Gastrocnemius medialis (tissue), 4 donors: ENCODE data around the gene COLQ. TPM values are rescaled to one million over a fixed set of nuclear protein-coding genes. Genes with fewer than 3 reads are reported as not detected.

Experiments used
- ATAC-seq, 2 donors: fragments of 150-250 bp; one replicate each; pipeline ENCODE4 v1.9.1; 2016
- DNase-seq, 2 donors: peaks; one replicate each; pipeline ENCODE4 v3.0.0-alpha.2; 2019
- H3K27ac ChIP-seq, 4 donors: fragments of 200-600 bp; sonication (generic); 1 replicate in 1 of 4; 2 replicates in 3 of 4; pipeline ENCODE4 v1.5.1; 2016 to 2018; ENCODE audit warnings: mild to moderate bottlenecking in 2 of 4, moderate library complexity in 1 of 4
- H3K27me3 ChIP-seq, 3 donors: fragments of 200-600 bp; sonication (generic) in 2 of 3; 1 replicate in 1 of 3; 2 replicates in 2 of 3; pipeline versions ENCODE4 v1.5.1 to v1.6.0; 2016 to 2019; ENCODE audit warnings: mild to moderate bottlenecking in 1 of 3, moderate library complexity in 1 of 3
- H3K36me3 ChIP-seq, 2 donors: fragments of 200-600 bp; sonication (generic) in 1 of 2; one replicate each; pipeline ENCODE4 v1.5.1; 2017 to 2018
- H3K4me1 ChIP-seq, 2 donors: fragments of 200-600 bp; sonication (generic) in 1 of 2; one replicate each; pipeline ENCODE4 v1.5.1; 2016 to 2017; ENCODE audit warnings: mild to moderate bottlenecking in 2 of 2
- H3K4me3 ChIP-seq, 4 donors: fragments of 200-600 bp; sonication (generic) in 3 of 4; 1 replicate in 1 of 4; 2 replicates in 3 of 4; pipeline ENCODE4 v1.5.1; 2016 to 2019; ENCODE audit warnings: mild to moderate bottlenecking in 2 of 4
- H3K9me3 ChIP-seq, 3 donors: fragments of 200-600 bp; sonication (generic) in 2 of 3; 1 replicate in 1 of 3; 2 replicates in 2 of 3; pipeline ENCODE4 v1.5.1; 2016 to 2019
- CTCF ChIP-seq, 5 experiments: fragments of 450-650 bp in 3 of 5; fragments of 200-600 bp in 2 of 5; sonication (generic) in 2 of 5; IDR thresholded peaks in 4 of 5; conservative IDR thresholded peaks in 1 of 5; 1 replicate in 4 of 5; 2 replicates in 1 of 5; pipeline ENCODE4 v1.5.1; 2016 to 2019; ENCODE audit warnings: antibody characterized with exemption in 5 of 5, mild to moderate bottlenecking in 3 of 5, moderate library complexity in 3 of 5
- POLR2A ChIP-seq, 2 donors: fragments of 450-650 bp; IDR thresholded peaks; one replicate each; pipeline ENCODE4 v1.6.1; 2017; ENCODE audit warnings: antibody characterized with exemption in 2 of 2, mild to moderate bottlenecking in 2 of 2, moderate library complexity in 2 of 2
- in situ Hi-C, 4 donors: fragments of 200-750 bp; cut with MboI; loops; one replicate each; pipeline versions ENCODE4 v1.15.0 to v1.8.0; 2017; ENCODE audit warnings: low sequenced_read_pairs in 4 of 4
- intact Hi-C: fragments of 100-400 bp; cut with DNase I; formaldehyde crosslinking; loops from one replicate; pipeline ENCODE4 v1.15.1; 2023; ENCODE audit warnings: low total_unique reads
- total RNA-seq, 4 donors: library from RNA; depleted of rRNA; stranded (reverse); fragments of >200 nt; gene quantifications; one replicate each; pipeline versions ENCODE4 v1.1.0 to v1.2.3, GENCODE V29; 2016

The COLQ gene
- total RNA-seq, 4 donors from 2014 or later: 2.8 to 4.7 (median 3.0) TPM

- no peak for TF ChIP-seq POLR2A (IDR thresholded peaks at IDR 0.05)
- TF ChIP-seq CTCF (IDR thresholded peaks at IDR 0.05 in 4 of 5, conservative IDR thresholded peaks at IDR 0.05 in 1 of 5): no peak
- Histone ChIP-seq H3K27me3 (no peaks in the 10 kb centered on the region), H3K4me1 (peaks cover 17 to 36% of the 10 kb centered on the region in 2 donors), H3K9me3 (no peaks in the 10 kb centered on the region), H3K4me3 (no peak overlapping the region), H3K27ac (peak overlapping the region; percentile 73 to 92 (median 76)), H3K36me3 (no peaks in the 10 kb centered on the region)
- intact Hi-C loops: no loop called here
- ATAC-seq (peak; percentile 78 to 90), DNase-seq (peak; percentile 61 to 79)
- in situ Hi-C loops: no loop called here
These were observed 9.3 kb downstream of the COLQ start for GRCh38 chr3:15512166-15512565.

- no peaks in the 10 kb centered on the region for H3K9me3 ChIP-seq
- peaks cover 15 to 36% of the 10 kb centered on the region in 2 donors for H3K4me1 ChIP-seq
- DNase-seq (no peak), ATAC-seq (no peak)
- TF ChIP-seq POLR2A (IDR thresholded peaks at IDR 0.05): no peak
- no peak for TF ChIP-seq CTCF (IDR thresholded peaks at IDR 0.05 in 4 of 5, conservative IDR thresholded peaks at IDR 0.05 in 1 of 5)
- in situ Hi-C loops: no loop called here
- H3K27ac ChIP-seq: peak overlapping the region in 2 of 4 donors; percentile 73 to 92
- H3K4me3 ChIP-seq: no peak overlapping the region
- intact Hi-C loops: no loop called here
- no peaks in the 10 kb centered on the region for H3K36me3 ChIP-seq
- H3K27me3 ChIP-seq: no peaks in the 10 kb centered on the region
These were observed 10.3 kb downstream of the COLQ start for GRCh38 chr3:15511156-15511555.

GRCh38 chr3:15510493-15510892 lies 11.0 kb downstream of the COLQ start:
- intact Hi-C loops: no loop called here

GRCh38 chr3:15506571-15506970 lies 14.9 kb downstream of the COLQ start:
- ATAC-seq (no peak), DNase-seq (no peak)
- no peaks in the 10 kb centered on the region for H3K27me3 ChIP-seq
- no peaks in the 10 kb centered on the region for H3K9me3 ChIP-seq
- TF ChIP-seq POLR2A (IDR thresholded peaks at IDR 0.05) (no peak), CTCF (IDR thresholded peaks at IDR 0.05 in 4 of 5, conservative IDR thresholded peaks at IDR 0.05 in 1 of 5) (no peak)
- no peak overlapping the region for H3K4me3 ChIP-seq
- H3K36me3 ChIP-seq: no peaks in the 10 kb centered on the region
- H3K27ac ChIP-seq: no peak overlapping the region
- H3K4me1 ChIP-seq: peaks cover 21 to 26% of the 10 kb centered on the region in 2 donors
- in situ Hi-C loops (no loop called here), intact Hi-C loops (no loop called here)

More at GRCh38 chr3:15510493-15510892, 11.0 kb downstream of the COLQ start:
- Histone ChIP-seq H3K27ac (no peak overlapping the region), H3K4me1 (peaks cover 19 to 39% of the 10 kb centered on the region in 2 donors), H3K9me3 (no peaks in the 10 kb centered on the region), H3K36me3 (no peaks in the 10 kb centered on the region), H3K27me3 (no peaks in the 10 kb centered on the region), H3K4me3 (no peak overlapping the region)
- DNase-seq (no peak), ATAC-seq (no peak)
- in situ Hi-C loops: no loop called here
- no peak for TF ChIP-seq CTCF (IDR thresholded peaks at IDR 0.05 in 4 of 5, conservative IDR thresholded peaks at IDR 0.05 in 1 of 5)
- no peak for TF ChIP-seq POLR2A (IDR thresholded peaks at IDR 0.05)
